Ramos (cell line): ENCODE results near the gene SEC63.
"Not testable (repeated sequence)": the region's sequence is repeated elsewhere in the genome, so short reads cannot be mapped to it uniquely, and the experiment has no call there.

Experiments
- in situ Hi-C: fragments of 300-500 bp; cut with MboI; formaldehyde crosslinking; loops from one replicate; pipeline ENCODE4 v1.14.3; 2022; ENCODE audit warnings: low sequenced_read_pairs; ENCODE audit not compliant: unreplicated experiment

The SEC63 gene

DNA sequence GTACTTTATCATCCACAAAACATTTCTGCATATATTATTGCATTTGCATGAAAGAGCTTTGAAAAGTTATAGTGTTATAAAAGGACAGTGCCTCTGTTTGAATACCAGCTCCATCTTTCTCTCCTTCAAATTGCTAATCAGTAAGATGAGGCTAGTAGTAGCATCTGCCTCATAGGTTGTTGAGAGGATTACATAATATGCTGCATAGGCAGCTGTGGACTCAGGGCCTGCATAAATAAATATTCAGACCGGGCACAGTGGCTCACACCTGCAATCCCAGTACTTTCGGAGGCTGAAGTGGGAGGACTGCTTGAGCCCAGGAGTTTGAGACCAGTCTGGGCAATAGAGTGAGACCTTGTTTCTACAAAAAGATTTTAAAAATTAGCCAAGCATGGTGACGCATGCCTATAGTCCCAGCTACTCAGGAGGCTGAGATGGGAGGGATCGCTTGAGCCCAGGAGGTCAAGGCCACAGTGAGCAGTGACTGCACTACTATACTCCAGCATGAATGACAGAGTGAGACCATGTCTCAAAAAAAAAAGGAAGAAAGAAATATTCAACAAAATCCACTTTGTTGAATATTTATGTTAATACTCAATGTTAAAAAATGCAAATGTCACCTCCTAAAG lies 18.3 kb upstream of the SEC63 start:
- in situ Hi-C loops: loop anchor here (25.0 kb wide), 1 partner anchor 536 kb away; no protein-coding TSS in a partner anchor

DNA sequence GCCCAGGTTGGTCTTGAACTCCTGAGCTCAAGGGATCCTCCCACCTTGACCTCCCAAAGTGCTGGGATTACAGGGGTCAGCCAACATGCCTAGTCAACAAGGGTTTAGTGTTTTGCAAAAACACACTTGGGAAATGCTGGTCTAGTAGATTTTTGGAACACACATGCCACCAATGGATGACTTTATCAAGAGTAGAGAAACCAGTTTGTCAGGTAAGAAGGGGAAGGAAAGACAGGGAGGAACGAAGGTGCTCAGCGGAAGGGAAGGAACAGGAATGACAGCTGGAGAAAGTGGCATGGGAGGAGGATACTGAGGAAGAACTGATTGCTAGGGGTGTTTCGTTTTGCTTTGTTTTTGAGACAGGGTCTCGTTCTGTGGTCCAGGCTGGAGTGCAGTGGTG lies 15.6 kb upstream of the SEC63 start:
- in situ Hi-C loops: no loop called here

DNA sequence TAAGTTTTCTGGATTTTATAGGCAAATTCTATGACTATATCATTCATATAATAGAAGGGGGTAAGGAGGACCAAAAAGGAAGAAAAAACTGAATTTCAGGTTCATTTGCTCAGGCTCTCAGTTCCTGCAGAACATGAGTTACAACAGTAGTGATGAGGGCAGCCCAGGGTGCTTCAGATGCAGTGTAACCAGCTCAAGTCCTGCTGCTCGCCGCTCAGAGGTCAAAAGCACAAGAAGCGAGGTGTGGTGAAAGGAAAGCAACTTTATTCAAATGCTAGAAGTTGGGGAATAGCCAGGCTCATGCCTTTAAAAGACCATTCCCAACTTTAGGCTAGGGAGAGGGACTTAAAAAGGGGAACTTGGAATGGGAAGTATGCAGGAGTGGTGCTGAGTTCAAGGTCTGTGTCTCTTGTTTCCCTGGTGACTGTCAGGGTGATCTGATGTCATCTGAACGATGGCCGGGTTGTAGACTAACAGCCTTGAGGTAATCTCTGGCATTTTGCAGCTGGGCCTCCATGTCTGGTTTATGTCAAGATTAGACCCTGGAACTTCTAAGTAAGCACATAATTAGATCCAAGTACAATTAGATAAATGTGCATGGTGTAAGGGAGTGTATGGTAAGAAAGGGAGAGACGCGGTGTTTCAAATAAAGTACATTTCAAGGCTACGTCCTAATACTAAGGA lies 14.5 kb upstream of the SEC63 start:
- in situ Hi-C loops: no loop called here

DNA sequence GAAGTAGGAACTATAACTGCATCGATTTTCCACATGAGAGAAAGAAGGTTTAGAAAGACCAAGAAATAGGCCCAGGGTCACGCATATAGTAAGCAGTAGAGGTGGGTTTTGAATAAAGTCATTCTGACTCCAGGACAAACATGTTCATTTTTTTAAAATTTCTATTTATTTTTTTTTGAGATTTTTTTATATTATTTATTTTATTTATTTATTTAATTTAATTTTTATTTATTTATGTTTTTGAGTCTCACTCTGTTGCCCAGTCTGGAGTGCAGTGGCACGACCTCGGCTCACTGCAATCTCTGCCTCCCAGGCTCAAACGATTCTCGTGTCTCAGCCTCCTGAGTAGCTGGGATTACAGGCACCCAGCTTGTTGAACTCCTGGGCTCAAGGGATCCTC lies 13.2 kb upstream of the SEC63 start:
- in situ Hi-C loops: no loop called here

DNA sequence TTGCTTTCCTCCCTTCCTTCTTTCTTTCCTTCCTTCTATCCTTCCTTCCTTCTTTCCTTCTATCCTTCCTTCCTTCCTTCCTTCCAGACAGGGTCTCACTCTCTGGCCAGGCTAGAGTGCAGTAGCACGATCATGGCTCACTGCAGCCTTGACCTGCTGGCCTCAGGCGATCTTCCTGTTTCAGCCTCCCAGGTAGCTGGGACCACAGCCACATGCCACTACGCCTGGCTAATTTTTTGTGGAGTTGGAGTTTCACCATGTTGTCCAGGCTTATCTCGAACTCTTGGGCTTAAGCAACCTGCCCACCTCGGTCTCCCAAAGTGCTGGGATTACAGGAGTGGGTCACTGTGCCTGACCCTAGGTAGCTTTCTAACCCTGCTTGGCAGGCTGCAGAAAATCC lies 12.2 kb upstream of the SEC63 start:
- in situ Hi-C loops: no loop called here

DNA sequence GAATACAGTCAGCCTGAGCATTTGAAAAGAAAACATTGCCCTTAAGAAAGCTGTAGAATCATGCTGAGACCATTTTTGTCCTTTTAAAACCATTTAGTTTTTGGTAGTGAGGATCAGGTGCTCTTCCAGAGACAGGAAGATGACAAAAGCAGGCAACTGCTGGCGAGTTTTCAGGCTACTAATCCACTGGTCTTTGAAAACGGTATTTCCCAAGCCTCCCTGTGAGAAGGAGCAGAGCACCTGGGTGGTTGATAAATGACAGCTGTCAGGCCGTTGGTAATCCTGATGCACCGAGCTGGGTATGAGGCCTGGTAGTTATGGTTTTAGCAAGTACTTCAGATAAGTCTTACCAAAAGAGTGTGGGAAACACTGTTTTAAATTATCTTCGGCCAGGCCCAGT lies 10.1 kb upstream of the SEC63 start:
- in situ Hi-C loops: no loop called here

DNA sequence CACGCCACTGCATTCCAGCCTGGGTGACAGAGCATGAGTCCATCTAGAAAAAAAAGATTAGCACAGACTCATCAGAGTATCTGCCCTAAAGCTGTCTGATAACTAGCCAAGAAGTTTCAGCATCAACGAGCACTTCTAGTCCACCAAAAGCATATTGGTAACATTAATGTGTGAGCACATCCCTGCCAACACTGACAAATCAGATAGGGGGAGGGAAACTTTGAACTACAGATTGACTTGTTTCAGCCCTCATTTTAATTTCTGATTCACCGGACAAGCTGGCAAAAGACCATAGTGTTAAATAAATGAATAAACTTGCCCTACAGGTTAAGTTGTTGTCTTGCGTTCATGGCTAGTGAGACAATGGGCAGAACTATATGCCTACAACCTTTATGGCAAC lies 7.7 kb upstream of the SEC63 start:
- in situ Hi-C loops: no loop called here

DNA sequence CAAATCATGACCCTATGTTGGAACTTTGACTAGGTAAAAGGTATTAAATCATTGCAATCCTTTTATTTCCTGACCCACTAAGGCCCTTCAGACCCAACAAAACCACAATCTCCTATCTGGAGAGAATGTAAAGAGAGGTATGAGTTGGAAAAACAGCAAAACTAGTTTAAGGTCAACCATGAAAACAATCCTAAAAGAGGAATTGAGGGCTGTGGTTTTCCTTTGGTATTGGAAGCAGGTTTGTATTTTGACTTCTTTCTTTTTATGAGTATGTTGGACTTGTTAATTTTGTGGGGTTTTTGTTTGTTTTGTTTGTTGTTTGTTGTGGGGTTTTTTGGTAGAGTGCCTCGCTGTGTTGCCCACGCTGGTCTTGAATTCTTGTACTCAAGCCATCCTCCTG lies 4.7 kb upstream of the SEC63 start:
- in situ Hi-C loops: no loop called here

DNA sequence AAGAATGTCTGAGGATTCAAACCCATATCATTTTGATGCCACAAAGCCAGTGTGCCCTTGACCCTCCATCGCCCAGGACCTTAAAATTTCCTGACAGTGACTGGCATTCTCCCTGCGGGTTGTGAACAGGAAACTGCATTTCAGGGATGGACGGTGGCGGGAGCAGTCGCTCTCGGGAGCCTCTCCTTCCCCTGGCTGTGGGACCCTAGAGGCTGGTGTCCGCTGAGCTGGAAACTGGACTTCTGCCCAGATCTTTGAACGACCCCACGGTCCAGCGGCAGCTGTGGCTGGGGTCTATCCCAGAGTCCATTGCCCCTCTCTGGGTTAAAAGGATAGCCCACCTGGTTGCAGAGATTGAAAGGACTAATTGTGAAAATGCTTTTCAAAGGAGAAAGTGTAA lies 1.4 kb upstream of the SEC63 start:
- in situ Hi-C loops: no loop called here

DNA sequence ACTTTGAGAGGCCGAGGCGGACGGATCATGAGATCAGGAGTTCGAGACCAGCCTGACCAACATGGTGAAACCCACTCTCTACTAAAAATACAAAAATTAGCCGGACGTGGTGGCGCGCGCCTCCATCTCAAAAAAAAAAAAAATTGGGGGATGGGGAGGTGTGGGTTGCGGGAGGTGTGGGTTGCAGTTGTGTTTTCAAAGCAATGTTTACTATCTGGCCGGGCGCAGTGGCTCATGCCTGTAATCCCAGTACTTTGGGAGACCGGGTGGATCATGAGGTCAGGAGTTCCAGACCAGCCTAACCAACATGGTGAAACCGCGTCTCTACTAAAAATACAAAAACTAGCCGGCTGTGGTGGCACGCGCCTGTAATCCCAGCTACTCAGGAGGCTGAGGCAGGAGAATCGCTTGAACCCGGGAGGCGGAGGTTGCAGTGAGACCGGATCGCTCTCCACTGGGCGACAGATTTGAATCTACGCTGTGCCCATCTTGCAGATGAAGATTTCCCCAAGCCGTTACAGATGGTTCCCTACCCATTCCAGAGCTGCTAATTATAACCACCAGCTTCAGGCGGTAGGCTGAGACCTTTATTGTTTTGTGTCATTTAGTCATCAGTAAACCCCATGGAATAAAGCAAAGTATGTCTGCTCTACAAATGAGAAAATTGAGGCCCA lies 818 bp upstream of the SEC63 start:
- in situ Hi-C loops: not testable (repeated sequence)

DNA sequence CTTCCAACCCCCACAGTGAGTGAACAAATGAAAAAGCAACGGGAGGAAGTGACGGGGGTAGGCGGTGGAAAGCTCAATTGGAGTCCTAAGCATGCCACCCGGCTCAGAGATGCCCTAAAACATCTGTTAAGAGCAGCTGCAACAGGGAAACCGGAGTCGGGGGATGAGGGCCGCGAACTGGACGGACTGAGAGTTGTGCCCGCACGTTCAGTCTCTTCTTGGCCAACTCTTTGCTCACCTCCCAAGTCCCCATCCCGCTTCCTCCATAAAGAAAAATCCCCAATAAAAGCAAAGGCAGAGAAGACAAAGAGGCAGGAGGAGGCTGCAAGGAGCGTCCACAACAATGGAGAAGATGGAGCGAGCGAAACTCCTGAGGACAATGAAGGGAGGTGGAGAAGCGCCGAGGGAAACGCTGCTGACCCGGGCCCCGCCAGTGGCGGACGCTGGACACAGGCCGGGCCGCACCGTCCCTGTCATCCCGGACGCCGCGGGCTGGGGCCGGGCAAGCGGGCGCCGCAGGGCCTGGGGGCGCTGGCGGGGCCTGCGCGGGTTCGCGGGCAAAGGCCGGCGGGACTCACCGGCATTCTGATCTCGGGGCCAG lies 600 bp downstream of the SEC63 start:
- in situ Hi-C loops: no loop called here

DNA sequence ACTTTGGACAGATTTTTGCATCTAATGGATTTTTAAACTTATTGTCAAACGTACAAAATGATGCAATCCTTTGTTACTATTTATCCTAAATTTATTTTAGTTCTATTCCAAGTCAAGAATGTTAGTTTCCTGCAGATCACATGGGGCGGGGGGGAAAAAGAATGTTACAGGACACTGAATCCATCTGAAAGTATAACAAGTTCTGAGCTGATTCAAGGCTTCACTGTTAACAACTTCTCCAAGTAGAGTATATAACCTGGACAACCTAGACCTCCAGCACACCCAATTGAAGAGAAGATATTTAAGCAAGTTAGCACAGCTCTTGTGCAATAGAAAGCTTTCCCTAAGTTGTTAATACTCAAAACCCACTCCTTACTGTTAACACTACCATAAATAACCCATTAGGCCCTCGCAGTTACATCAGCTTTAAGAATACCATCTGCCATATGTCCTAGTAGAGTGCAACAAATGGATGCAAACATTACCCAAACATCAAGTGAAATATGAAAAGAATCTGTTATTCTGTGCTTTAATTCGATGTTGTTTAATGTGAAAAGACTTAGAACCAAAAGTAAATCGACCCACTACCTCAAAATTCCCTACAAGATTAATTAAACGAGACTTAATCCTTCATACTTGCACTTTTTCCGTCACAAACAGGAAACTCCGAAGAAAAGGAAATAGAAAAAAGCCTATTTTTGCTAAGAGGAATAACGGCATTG lies 1.3 kb downstream of the SEC63 start:
- in situ Hi-C loops: no loop called here

DNA sequence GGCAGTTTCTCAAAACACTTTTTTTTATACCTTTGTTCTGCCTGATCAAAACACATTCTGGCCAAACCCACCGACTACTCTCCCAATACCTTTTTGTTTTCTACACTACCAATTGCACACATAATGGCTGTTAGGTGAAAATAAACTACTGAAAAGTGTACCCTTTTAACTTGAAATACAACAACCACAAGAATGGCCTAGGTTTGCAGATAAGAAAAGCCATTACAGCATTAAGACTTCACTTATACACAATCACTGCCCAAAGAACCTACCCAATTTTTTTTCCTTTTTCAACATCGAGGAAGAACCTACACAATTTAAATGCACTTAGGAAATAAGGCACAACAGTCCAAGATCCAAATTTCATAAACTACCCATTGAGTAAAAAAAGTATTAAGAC lies 1.8 kb downstream of the SEC63 start:
- in situ Hi-C loops: no loop called here

DNA sequence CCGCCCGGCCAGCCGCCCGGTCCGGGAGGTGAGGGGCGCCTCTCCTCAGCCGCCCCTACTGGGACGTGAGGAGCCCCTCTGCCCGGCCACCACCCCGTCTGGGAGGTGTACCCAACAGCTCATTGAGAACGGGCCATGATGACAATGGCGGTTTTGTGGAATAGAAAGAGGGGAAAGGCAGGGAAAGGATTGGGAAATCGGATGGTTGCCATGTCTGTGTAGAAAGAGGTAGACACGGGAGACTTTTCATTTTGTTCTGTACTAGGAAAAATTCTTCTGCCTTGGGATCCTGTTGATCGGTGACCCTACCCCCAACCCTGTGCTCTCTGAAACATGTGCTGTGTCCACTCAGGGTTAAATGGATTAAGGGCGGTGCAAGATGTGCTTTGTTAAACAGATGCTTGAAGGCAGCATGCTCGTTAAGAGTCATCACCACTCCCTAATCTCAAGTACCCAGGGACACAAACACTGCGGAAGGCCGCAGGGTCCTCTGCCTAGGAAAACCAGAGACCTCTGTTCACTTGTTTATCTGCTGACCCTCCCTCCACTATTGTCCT lies 4.1 kb downstream of the SEC63 start:
- in situ Hi-C loops: not testable (repeated sequence)

DNA sequence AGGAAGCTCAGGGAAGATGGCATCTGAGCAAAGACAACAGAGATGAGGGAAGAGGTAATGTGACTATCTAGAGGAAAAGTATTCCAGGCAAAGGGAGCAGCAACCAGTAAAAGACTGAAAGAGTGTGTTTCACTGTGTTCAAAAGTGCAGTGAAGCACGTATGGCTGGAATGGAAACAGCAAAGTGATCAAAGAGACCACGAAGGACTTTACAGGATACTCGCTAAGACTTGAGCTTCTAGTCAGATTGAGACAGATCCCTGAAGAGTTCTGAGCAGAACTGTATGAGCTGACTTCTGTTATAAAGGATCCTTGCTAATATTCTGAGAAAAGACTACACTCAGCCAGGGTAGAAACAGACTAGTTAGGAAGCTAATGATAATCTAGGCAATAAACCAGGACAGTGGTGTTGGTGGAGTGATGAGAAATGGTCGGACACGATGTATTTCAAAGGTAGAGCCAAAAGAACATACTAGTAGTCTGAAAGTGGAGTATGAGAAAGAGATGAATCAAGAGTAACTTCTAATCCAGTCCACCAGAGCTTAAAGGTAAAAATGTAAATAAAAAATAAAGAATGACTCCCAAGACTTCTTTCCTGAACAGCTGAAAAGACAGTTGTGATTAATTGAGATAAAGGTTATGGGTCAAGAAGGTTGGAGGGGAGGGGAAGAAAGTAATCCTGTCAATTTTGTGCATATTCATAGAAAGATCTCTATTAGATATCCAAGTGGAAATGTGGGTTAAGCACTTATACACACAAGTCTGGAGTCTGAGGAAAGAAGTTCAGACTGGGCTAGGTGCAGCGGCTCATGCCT lies 14.2 kb downstream of the SEC63 start:
- in situ Hi-C loops: no loop called here

DNA sequence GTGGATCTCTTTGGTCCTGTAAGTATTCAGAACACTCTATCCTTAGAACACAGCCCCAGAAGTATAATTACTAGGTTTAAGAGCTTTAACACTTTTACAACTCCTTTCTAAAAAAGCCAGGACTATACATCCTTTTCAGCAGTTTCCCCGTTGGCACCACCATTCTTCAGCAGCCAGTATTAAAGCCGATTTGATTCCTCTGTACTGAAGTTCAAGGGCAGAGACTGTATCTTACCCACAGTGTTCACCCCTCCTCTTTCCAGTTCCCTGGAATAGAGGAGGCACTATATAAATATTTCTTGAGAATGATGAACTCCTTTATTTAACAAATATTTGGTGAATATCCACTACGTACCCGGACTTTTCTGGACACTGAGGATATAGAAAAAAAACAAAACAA lies 15.9 kb downstream of the SEC63 start:
- in situ Hi-C loops: no loop called here

DNA sequence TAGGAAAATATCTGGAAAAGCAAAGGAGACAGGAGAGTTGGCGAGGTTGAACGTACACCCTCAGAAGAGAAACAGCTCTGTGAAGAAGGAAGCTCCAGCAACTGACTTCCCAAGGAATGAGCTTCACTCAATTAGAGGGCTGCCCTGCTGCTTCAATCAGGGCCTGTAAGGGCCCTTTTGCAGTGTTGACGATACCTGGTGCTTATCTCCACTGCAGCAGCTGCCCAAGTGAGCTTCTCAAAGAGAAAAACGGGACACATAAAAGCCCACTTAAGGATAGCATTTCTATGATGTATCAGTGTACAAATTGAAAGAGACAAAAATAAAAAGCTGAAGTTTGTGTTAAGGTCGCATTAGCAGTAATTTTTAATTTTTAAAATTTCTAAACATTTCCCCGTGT lies 16.4 kb downstream of the SEC63 start:
- in situ Hi-C loops: no loop called here

DNA sequence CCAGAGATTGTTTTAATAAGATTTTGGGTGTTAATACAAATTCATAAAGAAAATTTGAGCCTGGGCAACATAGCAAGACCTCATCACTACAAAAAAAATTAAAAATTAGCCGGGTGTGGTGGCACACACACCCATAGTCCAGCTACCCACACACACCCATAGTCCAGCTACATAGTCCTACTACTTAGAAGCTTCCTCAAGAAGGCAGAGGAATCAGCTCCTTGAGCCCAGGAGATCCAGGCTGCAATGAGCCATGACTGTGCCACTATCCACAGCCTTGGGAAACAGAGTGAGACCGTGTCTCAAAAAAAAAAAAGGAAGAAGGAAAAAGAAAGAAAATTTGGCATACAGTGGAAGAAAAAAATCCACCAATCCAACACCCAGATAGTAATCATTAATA lies 16.8 kb downstream of the SEC63 start:
- in situ Hi-C loops: no loop called here

DNA sequence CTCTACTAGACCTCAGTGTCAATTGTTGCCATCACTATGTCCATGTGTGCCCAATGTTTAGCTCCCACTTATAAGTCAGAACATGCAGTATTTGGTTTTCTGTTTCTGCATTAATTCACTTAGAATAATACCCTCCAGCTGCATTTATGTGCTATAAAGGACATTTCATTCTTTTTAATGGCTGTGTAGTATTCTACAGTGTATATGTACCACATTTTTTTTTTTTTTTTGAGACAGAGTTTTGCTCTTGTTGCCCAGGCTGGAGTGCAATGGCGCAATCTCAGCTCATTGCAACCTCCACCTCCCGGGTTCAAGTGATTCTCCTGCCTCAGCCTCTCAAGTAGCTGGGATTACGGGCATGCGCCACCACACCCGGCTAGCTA lies 21.1 kb downstream of the SEC63 start:
- in situ Hi-C loops: not testable (repeated sequence)
